Kidney (tissue), 14 donors: ENCODE results near the gene ADCY2. TPM values are rescaled to one million over a fixed set of nuclear protein-coding genes. Genes with fewer than 3 reads are reported as not detected.

Experiments used
- DNase-seq, 5 donors: peaks; one replicate each; pipeline ENCODE4 v3.0.0-alpha.2; 2013 to 2020
- FAIRE-seq: peaks from 2 replicates; lab custom pipeline; 2012; peaks lifted over from hg19 to GRCh38; lab: Jason Lieb, UNC
- H3K27ac ChIP-seq, 2 donors: one replicate each; pipeline ENCODE4 v1.7.0; 2013; ENCODE audit warnings: low read depth in 2 of 2, low read length in 2 of 2, inconsistent platforms in 1 of 2
- H3K27me3 ChIP-seq: one replicate; pipeline ENCODE4 v1.7.1; 2013; ENCODE audit warnings: low read length, inconsistent platforms; ENCODE audit not compliant: control insufficient read depth, insufficient read depth
- H3K36me3 ChIP-seq, 3 donors: one replicate each; pipeline versions ENCODE4 v1.7.0 to v1.7.1; 2013; ENCODE audit warnings: low read length in 3 of 3, control low read depth in 1 of 3, inconsistent platforms in 1 of 3; ENCODE audit not compliant: insufficient read depth in 3 of 3, control insufficient read depth in 2 of 3
- H3K4me1 ChIP-seq, 3 donors: one replicate each; pipeline versions ENCODE4 v1.7.0 to v1.7.1; 2013; ENCODE audit warnings: low read length in 3 of 3, inconsistent platforms in 1 of 3, low read depth in 1 of 3; ENCODE audit not compliant: control insufficient read depth in 2 of 3, insufficient read depth in 2 of 3
- H3K4me3 ChIP-seq, 3 donors: one replicate each; pipeline versions ENCODE4 v1.7.0 to v1.8.1; 2013; ENCODE audit warnings: low read length in 3 of 3, control low read depth in 1 of 3, inconsistent platforms in 1 of 3
- H3K9ac ChIP-seq, 3 donors: one replicate each; pipeline versions ENCODE4 v1.7.0 to v1.7.1; 2013; ENCODE audit warnings: low read length in 3 of 3, control low read depth in 1 of 3, inconsistent platforms in 1 of 3
- H3K9me3 ChIP-seq, 3 donors: one replicate each; pipeline versions ENCODE4 v1.7.0 to v1.7.1; 2013; ENCODE audit warnings: low read length in 3 of 3, control low read depth in 1 of 3, inconsistent platforms in 1 of 3; ENCODE audit not compliant: control insufficient read depth in 2 of 3, insufficient read depth in 1 of 3
- CTCF ChIP-seq: IDR thresholded peaks from 3 replicates; pipeline ENCODE4 v1.5.1; 2012; ENCODE audit warnings: mild to moderate bottlenecking, moderate library complexity, borderline replicate concordance; ENCODE audit not compliant: insufficient read depth; ENCODE audit errors: extremely low read depth
- intact Hi-C: fragments of 100-400 bp; cut with DNase I; formaldehyde crosslinking; loops from one replicate; pipeline ENCODE4 v1.11.1; 2022
- polyA plus RNA-seq: library from polyadenylated mRNA; stranded (reverse); fragments of 350-450 nt; fragmentation: Illumina TruSeq; extraction: RNeasy Lipid Tissue Mini Kit (QIAGEN cat#74804); gene quantifications from one replicate; pipeline ENCODE4 v1.2.3, GENCODE V29; 2014; ENCODE audit warnings: low read depth, low replicate concordance; ENCODE audit not compliant: insufficient read depth
- total RNA-seq: library from RNA; stranded (reverse); fragmentation: NEBNext Ultra II Directional; extraction: Animal tissue kit (Norgen Biotek cat#: 25700); gene quantifications from one replicate; pipeline ENCODE4 v1.2.1, GENCODE V29; 2021
- donor health status: control.
- donor health status: control.
- donor health status: control.
- donor health status: control.
- donor health status: control.
- donor health status: DM: yes; HTN: yes; CAD: no.
- donor health status: Normal renal cell carcinoma (clear cell type).

ADCY2 gene
- total and polyA plus RNA-seq, 2 donors from 2014 or later = 0.17 to 2.2 TPM

GRCh38 chr5:7762267-7762666, 366.3 kb downstream of the ADCY2 start:
- H3K27me3 ChIP-seq = no peaks in the 10 kb centered on the region
- no peaks in the 10 kb centered on the region for H3K36me3 ChIP-seq
- no peak overlapping the region for H3K27ac ChIP-seq
- DNase-seq (no peak), FAIRE-seq (no peak)
- H3K9ac ChIP-seq = no peak overlapping the region
- H3K4me1 ChIP-seq = peaks cover 0 to 2% (median 0%) of the 10 kb centered on the region in 3 donors
- no peak overlapping the region for H3K4me3 ChIP-seq
- peak; percentile 12 for TF ChIP-seq CTCF
- intact Hi-C loops = no loop called here
- H3K9me3 ChIP-seq = no peaks in the 10 kb centered on the region

- Histone ChIP-seq H3K27me3 (no peaks in the 10 kb centered on the region), H3K36me3 (no peaks in the 10 kb centered on the region), H3K4me1 (peaks cover 0 to 2% (median 0%) of the 10 kb centered on the region in 3 donors), H3K4me3 (no peak overlapping the region), H3K27ac (no peak overlapping the region), H3K9me3 (no peaks in the 10 kb centered on the region), H3K9ac (no peak overlapping the region)
- no peak for FAIRE-seq
- DNase-seq = no peak
- no peak for TF ChIP-seq CTCF
- intact Hi-C loops = no loop called here
Measured at GRCh38 chr5:7763621-7764072, 367.7 kb downstream of the ADCY2 start.

- no peak for TF ChIP-seq CTCF
- no peak overlapping the region for H3K9ac ChIP-seq
- H3K9me3 ChIP-seq = no peaks in the 10 kb centered on the region
- H3K4me3 ChIP-seq = no peak overlapping the region
- no peak for DNase-seq
- no peak overlapping the region for H3K27ac ChIP-seq
- intact Hi-C loops = no loop called here
- H3K4me1 ChIP-seq = peaks cover 0 to 2% (median 0%) of the 10 kb centered on the region in 3 donors
- H3K36me3 ChIP-seq = no peaks in the 10 kb centered on the region
- no peak for FAIRE-seq
- no peaks in the 10 kb centered on the region for H3K27me3 ChIP-seq
Measured at GRCh38 chr5:7764452-7764851, 368.5 kb downstream of the ADCY2 start.

- no peak overlapping the region for H3K27ac ChIP-seq
- H3K27me3 ChIP-seq = no peaks in the 10 kb centered on the region
- no peaks in the 10 kb centered on the region for H3K4me1 ChIP-seq
- no peaks in the 10 kb centered on the region for H3K9me3 ChIP-seq
- H3K36me3 ChIP-seq = no peaks in the 10 kb centered on the region
- no peak for DNase-seq
- no peak for FAIRE-seq
- no peak overlapping the region for H3K9ac ChIP-seq
- no peak overlapping the region for H3K4me3 ChIP-seq
- intact Hi-C loops = no loop called here
- no peak for TF ChIP-seq CTCF
Measured at GRCh38 chr5:7770436-7770835, 374.5 kb downstream of the ADCY2 start.
